Lower leg skin (tissue), 3 donors: Measurements from ENCODE around the gene KIR3DL3.

Experiments used
- CTCF ChIP-seq, 3 donors: fragments of 450-650 bp; IDR thresholded peaks; one replicate each; pipeline ENCODE4 v1.5.1; 2016; ENCODE audit warnings: antibody characterized with exemption in 3 of 3, mild to moderate bottlenecking in 3 of 3, moderate library complexity in 2 of 3
- POLR2A ChIP-seq, 2 donors: fragments of 450-650 bp; IDR thresholded peaks; one replicate each; pipeline ENCODE4 v1.6.1; 2016 to 2017; ENCODE audit warnings: antibody characterized with exemption in 2 of 2, mild to moderate bottlenecking in 1 of 2, moderate library complexity in 1 of 2

- TF ChIP-seq POLR2A (IDR thresholded peaks at IDR 0.05): no peak
- TF ChIP-seq CTCF (IDR thresholded peaks at IDR 0.05): no peak
Observed at GRCh38 chr19:54694648-54695047, 29.6 kb upstream of the KIR3DL3 start.
